GM06990 (cell line): ENCODE results near the gene PROP1.

Source experiments
- DNase-seq: peaks from one replicate; pipeline ENCODE4 v3.0.0-alpha.2; 2011; ENCODE audit not compliant: insufficient read length; ENCODE audit errors: extremely low read depth
- H3K27me3 ChIP-seq: replicated peaks from 2 replicates; pipeline ENCODE4 v1.6.0; 2011; ENCODE audit warnings: low read length; ENCODE audit not compliant: control insufficient read depth, insufficient read depth
- H3K36me3 ChIP-seq: 2 replicates; pipeline ENCODE4 v1.5.1; 2011; ENCODE audit warnings: low read length; ENCODE audit not compliant: control insufficient read depth, insufficient read depth
- H3K4me3 ChIP-seq: replicated peaks from 2 replicates; pipeline ENCODE4 v1.5.1; 2011; ENCODE audit warnings: low read depth, mild to moderate bottlenecking, control low read depth, low read length
- TF ChIP-seq, protein P1 (sequence below): IDR thresholded peaks from 2 replicates; pipeline ENCODE4 v1.5.1; 2011; ENCODE audit warnings: low read length, control low read depth, mild to moderate bottlenecking, inconsistent platforms; ENCODE audit not compliant: insufficient read depth, poor library complexity, severe bottlenecking

Gene PROP1

DNA sequence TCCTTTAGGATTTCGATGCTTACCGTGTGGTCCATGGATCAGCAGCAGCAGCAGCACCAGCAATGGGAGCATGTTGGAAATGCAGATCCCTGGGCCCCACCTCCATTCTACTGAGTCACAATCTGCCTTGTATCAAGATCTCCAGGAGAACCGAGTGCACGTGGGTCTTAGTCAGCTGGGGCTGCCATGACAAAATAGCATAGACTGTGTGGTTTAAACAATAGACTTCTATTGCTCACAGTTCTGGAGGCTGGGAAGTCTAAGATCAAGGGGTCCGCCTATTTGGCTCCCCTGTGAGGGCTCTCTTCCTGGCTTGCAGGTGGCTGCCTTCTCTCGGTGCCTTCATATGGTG lies 1.3 kb upstream of the PROP1 start:
- TF ChIP-seq, protein P1, sequence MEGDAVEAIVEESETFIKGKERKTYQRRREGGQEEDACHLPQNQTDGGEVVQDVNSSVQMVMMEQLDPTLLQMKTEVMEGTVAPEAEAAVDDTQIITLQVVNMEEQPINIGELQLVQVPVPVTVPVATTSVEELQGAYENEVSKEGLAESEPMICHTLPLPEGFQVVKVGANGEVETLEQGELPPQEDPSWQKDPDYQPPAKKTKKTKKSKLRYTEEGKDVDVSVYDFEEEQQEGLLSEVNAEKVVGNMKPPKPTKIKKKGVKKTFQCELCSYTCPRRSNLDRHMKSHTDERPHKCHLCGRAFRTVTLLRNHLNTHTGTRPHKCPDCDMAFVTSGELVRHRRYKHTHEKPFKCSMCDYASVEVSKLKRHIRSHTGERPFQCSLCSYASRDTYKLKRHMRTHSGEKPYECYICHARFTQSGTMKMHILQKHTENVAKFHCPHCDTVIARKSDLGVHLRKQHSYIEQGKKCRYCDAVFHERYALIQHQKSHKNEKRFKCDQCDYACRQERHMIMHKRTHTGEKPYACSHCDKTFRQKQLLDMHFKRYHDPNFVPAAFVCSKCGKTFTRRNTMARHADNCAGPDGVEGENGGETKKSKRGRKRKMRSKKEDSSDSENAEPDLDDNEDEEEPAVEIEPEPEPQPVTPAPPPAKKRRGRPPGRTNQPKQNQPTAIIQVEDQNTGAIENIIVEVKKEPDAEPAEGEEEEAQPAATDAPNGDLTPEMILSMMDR: no peak
- Histone ChIP-seq H3K4me3 (no peak overlapping the region), H3K27me3 (no peaks in the 10 kb centered on the region; the same call in 1 of the 2 replicates), H3K36me3 (no peaks in the 10 kb centered on the region)
- no peak for DNase-seq

DNA sequence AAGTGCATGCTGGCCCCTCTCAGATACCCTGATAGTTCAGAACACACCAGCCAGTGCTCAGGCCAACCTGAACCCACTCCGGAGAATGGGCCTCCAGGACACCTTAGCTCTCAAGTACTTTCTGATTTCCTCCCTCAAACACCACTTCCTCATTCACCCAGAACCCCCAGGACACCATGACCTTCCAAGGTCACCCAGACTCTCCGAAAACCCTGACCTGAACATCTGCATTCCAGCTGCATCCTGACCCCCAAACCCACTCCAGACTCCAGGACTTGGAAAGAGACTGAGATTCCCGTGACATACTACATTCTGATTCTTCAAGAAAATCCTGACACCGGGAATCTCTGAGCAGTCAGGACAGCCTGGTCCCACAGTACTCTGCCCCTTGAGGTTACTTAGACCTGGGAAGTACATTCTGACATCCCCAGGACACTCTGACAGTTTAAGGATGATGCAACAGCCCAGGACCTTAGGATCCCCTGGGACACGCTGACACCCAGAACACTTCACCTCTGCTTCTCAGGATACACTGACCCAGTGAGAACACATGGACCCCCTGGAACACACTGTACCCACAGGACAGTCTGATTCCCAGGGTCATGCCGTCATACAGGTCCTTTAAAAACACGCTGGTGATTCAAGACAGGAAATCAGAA lies 747 bp upstream of the PROP1 start:
- TF ChIP-seq, protein P1: no peak
- Histone ChIP-seq H3K4me3 (no peak overlapping the region), H3K36me3 (no peaks in the 10 kb centered on the region), H3K27me3 (no peaks in the 10 kb centered on the region; the same call in 1 of the 2 replicates)
- no peak for DNase-seq

DNA sequence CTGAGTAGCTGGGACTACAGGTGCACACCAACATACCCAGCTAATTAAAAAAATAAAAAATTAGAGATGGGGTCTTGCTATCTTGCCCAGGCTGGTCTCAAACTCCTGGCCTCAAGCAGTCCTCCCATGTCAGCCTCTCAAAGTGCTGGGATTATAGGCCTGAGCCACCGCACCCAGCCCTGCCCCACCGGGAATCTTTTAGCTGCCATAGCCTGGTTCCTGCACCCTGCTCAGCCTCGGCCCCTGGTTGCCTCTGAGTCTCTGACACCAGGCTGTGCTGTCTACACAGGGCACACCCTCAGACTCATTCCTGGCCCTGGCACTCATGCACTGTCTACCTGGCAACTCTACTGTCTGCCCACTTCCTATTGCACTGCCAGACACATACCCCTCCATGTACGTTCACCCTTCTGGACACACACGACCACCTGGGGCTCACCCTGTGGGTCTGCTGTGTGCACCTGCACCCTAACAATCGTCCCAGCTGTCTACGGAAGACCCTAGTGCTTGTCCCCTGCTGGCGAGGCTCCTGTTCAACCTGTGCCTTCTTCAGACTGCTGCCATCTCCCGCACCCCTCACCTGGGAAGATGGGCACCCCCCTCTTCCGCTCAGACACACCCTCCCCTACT lies 1.4 kb downstream of the PROP1 start:
- H3K36me3 ChIP-seq: no peaks in the 10 kb centered on the region
- TF ChIP-seq, protein P1: no peak
- DNase-seq: no peak
- H3K27me3 ChIP-seq: no peaks in the 10 kb centered on the region
- H3K4me3 ChIP-seq: no peak overlapping the region

DNA sequence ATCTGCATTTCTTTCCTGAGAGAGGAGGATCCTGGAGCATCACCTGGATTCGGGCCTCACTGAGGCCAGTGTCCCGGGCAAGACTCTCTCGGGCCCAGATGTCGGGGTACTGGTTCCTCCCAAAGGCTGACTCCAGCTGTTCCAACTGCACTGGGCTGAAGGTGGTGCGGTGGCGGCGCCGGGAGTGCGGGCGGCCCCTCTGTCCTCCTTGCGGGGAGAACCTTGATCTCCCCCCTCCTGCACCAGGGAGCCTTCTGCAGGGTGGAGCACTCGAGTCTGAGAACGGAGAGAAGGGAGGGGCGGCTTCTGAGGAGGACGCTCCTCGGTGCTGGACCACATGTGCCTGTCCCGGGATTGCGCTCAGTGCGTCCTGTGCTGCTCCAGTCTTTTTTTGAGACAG lies 2.0 kb downstream of the PROP1 start:
- no peak for DNase-seq
- no peak overlapping the region for H3K4me3 ChIP-seq
- H3K36me3 ChIP-seq: no peaks in the 10 kb centered on the region
- TF ChIP-seq, protein P1: no peak
- no peaks in the 10 kb centered on the region for H3K27me3 ChIP-seq

DNA sequence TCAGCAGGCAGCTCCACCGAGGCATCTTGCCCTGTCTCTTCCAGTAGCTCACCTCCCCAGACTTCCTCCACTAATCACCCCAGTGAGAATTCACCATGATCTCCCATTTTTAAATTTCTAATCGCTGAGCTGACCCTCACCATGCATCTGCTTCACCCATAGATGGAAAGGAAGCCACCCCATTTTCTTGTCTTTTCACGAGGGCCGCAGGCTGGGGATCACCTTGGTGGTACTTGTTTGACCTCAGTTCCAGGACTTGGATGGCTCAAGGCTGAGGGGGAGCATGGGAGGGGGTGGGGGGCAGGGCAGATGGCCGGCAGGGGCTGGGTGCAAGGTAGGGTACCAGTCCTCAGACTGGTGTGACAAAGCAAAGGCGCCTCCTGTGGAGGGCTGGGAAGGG lies 3.6 kb downstream of the PROP1 start:
- H3K4me3 ChIP-seq: no peak overlapping the region
- TF ChIP-seq, protein P1: no peak
- H3K27me3 ChIP-seq: no peaks in the 10 kb centered on the region
- no peak for DNase-seq
- H3K36me3 ChIP-seq: no peaks in the 10 kb centered on the region
